HG03378 (cell line): ENCODE measurements around the gene ATP5PD.
A peak's percentile ranks its signal among the peaks of the same experiment; 100 is the strongest.
"Not testable (repeated sequence)": the region's sequence is repeated elsewhere in the genome, so short reads cannot be mapped to it uniquely, and the experiment has no call there.

ENCODE experiments used
- ATAC-seq: cut with Tn5 transposase; IDR thresholded peaks from one replicate; pipeline ENCODE4 v1.9.1; 2021; ENCODE audit warnings: mild to moderate bottlenecking, moderate library complexity; ENCODE audit not compliant: unreplicated experiment

ATP5PD gene

GRCh38 chr17:75025398-75025734 lies 21.4 kb downstream of the ATP5PD start:
- ATAC-seq, result not testable (repeated sequence)

- ATAC-seq, result no peak
Measured at GRCh38 chr17:75024686-75025397, 21.9 kb downstream of the ATP5PD start.

GRCh38 chr17:75020331-75021110 lies 26.2 kb downstream of the ATP5PD start:
- no peak for ATAC-seq

GRCh38 chr17:75019710-75020109 lies 27.1 kb downstream of the ATP5PD start:
- ATAC-seq, result no peak

GRCh38 chr17:75019146-75019545 lies 27.6 kb downstream of the ATP5PD start:
- no peak for ATAC-seq

GRCh38 chr17:75013092-75013559 lies 33.6 kb downstream of the ATP5PD start:
- ATAC-seq, result no peak

- ATAC-seq, result peak; percentile 72
Measured at GRCh38 chr17:75012346-75013091, 34.2 kb downstream of the ATP5PD start, which contains the start of gene MRPL58. Gene MRPL58, plus strand, starts transcription at chr17:75012670. Its CDS starts 17 bp downstream, at chr17:75012687.

- ATAC-seq, result no peak
Measured at GRCh38 chr17:75012096-75012345, 34.7 kb downstream of the ATP5PD start.

- no peak for ATAC-seq
Measured at GRCh38 chr17:75011401-75012095, 35.2 kb downstream of the ATP5PD start.

- no peak for ATAC-seq
Measured at GRCh38 chr17:75010683-75011400, 35.9 kb downstream of the ATP5PD start.

- ATAC-seq, result no peak
Measured at GRCh38 chr17:75009139-75009724, 37.5 kb downstream of the ATP5PD start.

GRCh38 chr17:75008373-75008772 lies 38.4 kb downstream of the ATP5PD start:
- ATAC-seq, result no peak

GRCh38 chr17:75006653-75007052 lies 40.1 kb downstream of the ATP5PD start:
- ATAC-seq, result no peak

GRCh38 chr17:75006084-75006483 lies 40.7 kb downstream of the ATP5PD start:
- ATAC-seq, result not testable (repeated sequence)

- ATAC-seq, result no peak
Measured at GRCh38 chr17:75005291-75005690, 41.5 kb downstream of the ATP5PD start.

- no peak for ATAC-seq
Measured at GRCh38 chr17:75004371-75004770, 42.4 kb downstream of the ATP5PD start.

- ATAC-seq, result no peak
Measured at GRCh38 chr17:75003957-75004355, 42.8 kb downstream of the ATP5PD start.

- ATAC-seq, result no peak
Measured at GRCh38 chr17:75003070-75003956, 43.5 kb downstream of the ATP5PD start.
